MV-4-11 (cell line): ENCODE results near the gene LRP10.
A peak's percentile ranks its signal among the peaks of the same experiment; 100 is the strongest.
"Not testable (repeated sequence)": the region's sequence is repeated elsewhere in the genome, so short reads cannot be mapped to it uniquely, and the experiment has no call there.

ENCODE experiments used
- DNase-seq: peaks from one replicate; lab custom pipeline; 2025; lab: John Stamatoyannopoulos, UW

The LRP10 gene, protein sequence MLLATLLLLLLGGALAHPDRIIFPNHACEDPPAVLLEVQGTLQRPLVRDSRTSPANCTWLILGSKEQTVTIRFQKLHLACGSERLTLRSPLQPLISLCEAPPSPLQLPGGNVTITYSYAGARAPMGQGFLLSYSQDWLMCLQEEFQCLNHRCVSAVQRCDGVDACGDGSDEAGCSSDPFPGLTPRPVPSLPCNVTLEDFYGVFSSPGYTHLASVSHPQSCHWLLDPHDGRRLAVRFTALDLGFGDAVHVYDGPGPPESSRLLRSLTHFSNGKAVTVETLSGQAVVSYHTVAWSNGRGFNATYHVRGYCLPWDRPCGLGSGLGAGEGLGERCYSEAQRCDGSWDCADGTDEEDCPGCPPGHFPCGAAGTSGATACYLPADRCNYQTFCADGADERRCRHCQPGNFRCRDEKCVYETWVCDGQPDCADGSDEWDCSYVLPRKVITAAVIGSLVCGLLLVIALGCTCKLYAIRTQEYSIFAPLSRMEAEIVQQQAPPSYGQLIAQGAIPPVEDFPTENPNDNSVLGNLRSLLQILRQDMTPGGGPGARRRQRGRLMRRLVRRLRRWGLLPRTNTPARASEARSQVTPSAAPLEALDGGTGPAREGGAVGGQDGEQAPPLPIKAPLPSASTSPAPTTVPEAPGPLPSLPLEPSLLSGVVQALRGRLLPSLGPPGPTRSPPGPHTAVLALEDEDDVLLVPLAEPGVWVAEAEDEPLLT

DNA sequence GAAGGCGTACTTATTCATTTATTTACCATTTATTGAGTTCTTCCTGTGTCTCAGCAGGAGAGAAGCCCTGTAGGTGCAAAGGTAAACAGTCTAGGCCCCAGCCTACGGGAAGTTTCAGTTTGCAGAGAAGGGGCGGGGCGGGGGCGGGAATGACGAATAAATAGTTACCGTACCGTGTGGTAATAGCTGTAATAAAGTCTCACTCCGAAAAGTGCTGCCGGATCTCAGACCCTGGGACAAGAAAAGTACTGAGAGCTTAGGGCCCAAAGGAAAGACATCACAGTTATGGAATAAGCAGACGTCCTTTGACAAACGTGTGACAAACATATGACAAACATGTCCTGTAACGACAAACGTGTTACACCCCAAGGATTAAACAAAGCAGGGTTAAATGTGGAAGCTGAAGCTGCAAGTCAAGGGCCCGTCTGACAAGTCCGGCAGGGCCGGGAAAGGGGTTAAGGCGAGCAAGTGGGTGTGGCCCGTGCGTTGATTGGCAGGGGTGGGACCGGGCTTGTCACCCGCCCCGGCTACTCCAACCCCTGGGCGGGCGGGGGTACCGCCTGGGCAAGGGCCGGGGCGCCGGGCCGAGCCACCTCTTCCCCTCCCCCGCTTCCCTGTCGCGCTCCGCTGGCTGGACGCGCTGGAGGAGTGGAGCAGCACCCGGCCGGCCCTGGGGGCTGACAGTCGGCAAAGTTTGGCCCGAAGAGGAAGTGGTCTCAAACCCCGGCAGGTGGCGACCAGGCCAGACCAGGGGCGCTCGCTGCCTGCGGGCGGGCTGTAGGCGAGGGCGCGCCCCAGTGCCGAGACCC is at the start of gene LRP10:
LRP10 (plus strand) TSS at position 517 of the 809 bp plus-strand sequence. CDS start 564 bp downstream, outside the sequence.
- peak; percentile 78 for DNase-seq

DNA sequence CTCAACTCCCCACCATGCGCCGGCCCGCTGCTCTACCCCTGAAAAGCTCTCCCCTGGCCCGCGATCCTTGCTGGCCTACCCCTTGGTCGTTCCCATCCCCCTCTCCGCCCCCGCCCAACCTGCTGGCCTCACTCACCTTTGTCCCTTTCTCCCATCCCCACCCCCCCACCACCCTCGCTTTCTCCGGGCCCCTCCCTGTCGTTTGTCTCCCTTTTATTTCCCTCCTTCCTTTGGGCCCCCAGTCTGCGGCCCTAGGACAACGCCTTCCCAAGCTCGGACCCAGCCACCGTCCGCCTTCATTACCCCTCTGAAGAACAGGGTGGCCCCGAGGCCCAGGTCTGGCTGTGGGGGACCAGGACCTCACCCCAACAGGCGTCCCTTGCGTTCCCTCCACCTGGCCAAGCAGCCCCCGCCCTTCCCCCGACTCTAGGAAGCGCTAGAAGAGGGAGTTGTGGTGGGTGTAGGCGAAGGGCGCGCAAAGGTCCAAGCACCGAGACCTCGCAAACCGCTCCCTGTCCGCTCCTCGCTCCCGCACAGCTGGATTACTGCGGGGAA is 49.4 kb upstream of the LRP10 start:
- DNase-seq, result no peak

DNA sequence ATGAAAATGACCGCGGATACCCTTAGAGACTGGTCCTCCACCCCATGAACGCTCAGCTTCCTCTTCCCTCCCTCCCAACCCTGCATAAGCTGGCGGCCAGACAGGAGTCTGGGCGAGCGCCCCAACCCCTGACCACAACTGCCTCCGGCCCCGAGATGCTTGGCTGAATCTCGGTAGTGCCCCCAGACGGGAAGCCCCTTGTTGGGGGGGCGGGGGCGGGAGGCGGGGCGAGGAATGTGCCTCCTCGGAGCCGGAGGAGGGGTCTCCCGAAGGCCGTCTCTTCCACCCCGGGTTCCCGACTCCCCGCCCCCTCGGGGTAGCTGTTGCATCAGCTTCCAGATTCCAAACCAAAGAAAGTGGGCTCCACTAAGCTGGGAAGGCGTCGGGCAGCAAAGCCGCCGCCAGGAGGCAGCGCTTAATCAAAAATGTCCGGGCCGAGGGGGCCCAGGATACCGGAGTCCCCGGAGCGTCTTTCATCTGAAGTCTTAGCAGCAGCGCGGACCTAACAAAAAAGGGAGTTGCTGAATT is 48.9 kb upstream of the LRP10 start:
- DNase-seq, result peak; percentile 64

DNA sequence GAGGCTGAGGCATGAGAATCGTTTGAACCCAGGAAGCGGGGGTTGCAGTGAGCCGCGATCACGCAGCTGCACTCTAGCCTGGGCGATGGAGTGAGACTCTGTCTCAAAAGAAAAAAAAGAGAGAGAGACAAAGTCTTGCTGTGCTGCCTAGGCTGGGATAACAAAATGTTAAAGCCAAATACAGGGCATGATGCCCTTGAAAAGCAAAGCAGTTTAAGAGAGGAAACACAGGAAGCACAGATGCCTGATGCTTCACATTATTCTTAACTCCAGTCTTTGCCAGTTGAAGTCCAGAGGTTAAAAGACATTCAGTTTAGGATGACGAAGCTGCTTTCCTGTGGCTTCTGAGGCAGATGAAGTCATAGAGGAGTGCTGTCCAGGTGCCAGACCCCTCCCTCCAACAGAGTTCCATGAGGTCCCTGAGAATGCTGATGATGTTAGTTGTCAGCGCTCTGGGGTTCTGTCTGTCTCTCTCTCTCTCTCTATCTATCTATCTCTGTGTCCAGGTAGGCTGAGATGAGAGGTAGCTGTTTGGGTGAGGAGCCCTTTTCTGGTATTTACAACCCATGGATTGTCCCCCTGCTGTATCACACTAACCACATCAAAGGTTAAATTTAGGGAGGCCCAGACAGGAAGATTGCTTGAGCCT is 46.7 kb upstream of the LRP10 start:
- peak; percentile 40 for DNase-seq

DNA sequence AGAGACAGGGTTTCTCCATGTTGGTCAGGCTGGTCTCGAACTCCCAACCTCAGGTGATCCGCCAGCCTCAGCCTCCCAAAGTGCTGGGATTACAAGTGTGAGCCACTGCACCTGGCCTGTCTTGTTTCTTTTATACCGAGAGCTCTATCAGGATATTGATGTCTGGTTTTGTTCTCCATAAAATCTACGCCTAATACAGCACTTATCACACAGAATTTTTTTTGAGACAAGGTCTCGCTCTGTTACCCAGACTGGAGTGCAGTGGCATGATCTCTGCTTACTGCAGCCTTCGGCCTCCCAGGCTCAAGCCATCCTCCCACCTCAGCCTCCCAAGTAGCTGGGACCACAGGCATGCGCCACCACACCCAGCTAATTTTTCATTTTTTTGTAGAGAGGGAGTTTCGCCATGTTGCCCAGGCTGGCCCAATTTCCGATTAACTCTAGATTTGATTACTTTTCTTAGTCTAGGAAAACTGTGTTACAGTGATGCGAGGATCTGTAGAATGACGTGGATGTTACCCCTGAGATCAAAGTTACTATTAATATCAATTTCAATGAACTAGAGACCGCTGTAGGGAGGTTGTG is 42.4 kb upstream of the LRP10 start:
- not testable (repeated sequence) for DNase-seq

DNA sequence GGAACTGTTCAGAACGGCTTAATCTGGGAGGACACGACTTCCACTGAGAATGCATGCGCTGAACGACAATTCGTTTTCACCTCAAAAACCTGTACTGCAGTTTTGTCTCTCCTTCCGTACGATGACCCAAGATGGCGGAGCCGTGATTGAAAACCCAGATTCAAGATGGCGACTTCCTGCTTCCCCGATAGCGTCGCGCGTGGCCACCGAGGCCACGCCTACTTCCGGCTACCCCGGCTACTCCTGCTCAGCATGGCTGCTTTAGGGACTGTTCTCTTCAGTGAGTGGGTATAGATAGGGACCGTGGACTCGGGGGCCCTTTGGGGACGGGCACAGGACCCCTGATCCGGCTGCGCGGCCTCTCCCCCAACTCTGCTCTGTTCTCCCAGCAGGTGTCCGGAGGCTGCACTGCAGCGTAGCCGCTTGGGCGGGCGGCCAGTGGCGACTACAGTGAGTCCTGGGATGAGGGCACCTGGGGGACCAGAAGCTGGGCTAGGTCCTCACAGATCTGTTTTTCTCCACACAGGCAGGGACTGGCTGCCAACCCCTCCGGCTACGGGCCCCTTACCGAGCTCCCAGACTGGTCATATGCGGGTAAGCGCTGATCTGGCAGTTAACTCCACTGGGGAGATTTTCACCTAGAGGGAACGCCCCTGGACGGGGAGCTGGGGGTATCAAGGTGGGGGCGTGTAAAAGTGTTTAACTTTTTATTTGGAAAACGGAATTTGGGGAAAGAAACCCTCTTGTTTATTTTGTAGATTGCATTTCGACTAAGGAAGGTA is 41.7 kb upstream of the LRP10 start, which contains the start of gene MRPL52:
MRPL52 (plus strand) TSS at position 227 of the 782 bp plus-strand sequence; CDS start at position 253, 26 bp downstream.
- DNase-seq, result peak; percentile 92

DNA sequence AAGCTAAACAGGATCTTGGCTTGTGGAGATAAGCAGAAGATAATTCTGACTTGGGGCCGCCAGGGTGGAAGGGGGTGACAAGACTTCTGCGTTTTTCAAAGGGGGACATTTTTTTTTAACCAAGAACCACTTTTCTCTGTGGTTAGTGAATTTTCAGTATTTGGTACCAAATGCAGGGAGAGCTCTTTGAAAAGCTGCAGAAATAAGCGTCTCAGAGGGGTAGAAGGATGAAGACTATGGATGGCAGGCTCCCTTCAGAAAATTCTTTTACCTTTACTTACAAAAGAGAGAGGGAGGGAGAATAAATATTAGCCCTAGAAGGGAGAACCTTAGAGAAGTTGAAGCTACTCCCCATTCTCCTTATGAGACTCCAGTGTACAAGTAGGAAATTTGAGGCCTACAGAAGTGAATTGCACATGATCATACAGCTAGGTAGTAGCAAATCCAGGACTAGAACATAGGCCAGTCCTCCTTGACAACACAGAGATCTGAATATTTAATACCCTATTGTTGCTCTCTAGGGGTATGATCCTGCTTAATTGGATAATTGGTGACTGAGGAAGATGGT is 41.0 kb upstream of the LRP10 start:
- DNase-seq, result no peak

DNA sequence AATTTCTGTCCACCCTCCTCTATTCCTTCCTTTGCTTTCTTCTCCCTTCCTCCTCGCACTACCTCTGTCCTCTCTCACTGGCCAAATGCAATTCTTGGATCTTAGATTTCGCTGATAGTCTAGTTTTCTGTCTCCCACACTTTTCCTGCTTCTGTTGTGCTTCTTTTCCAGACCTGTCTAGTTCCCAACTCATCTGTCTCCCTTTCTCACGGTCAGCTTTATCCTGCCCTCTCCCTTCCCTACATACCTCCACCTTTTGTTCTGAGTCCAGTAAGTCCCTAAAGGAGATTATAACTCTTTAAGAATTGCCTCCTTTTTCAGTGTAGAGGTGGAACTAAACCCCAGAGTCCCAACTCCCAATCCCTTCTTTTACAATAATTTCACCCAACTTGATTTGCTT is 36.0 kb upstream of the LRP10 start:
- no peak for DNase-seq

DNA sequence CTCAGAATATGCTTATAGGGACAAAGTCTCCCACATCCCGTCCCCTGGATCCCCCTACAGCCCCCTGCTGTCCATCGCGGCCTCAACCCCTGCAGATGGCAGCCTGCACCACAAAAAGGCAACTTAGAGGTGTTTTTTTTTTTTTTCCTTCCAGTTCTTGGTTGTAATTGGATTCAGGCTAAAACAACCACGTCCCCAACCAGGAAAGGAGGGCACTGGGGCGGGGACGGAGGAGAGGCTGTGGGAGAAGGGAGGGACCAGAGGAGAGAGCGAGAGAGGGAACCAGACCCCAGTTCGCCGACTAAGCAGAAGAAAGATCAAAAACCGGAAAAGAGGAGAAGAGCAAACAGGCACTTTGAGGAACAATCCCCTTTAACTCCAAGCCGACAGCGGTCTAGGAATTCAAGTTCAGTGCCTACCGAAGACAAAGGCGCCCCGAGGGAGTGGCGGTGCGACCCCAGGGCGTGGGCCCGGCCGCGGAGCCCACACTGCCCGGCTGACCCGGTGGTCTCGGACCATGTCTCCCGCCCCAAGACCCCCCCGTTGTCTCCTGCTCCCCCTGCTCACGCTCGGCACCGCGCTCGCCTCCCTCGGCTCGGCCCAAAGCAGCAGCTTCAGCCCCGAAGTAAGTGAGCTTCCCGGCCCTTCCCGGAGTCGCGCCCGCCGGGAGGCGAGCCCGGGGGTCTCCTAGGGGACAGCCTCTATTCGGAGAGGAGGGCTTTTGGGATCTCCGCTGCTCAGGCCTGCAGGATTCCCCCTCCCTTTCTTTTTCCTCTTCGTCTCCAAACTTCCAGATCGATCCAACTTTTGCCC is 35.0 kb upstream of the LRP10 start, which contains the start of gene MMP14:
MMP14 (plus strand) TSS at position 285 of the 813 bp plus-strand sequence; CDS start at position 518, 233 bp downstream.
- DNase-seq, result peak; percentile 74

DNA sequence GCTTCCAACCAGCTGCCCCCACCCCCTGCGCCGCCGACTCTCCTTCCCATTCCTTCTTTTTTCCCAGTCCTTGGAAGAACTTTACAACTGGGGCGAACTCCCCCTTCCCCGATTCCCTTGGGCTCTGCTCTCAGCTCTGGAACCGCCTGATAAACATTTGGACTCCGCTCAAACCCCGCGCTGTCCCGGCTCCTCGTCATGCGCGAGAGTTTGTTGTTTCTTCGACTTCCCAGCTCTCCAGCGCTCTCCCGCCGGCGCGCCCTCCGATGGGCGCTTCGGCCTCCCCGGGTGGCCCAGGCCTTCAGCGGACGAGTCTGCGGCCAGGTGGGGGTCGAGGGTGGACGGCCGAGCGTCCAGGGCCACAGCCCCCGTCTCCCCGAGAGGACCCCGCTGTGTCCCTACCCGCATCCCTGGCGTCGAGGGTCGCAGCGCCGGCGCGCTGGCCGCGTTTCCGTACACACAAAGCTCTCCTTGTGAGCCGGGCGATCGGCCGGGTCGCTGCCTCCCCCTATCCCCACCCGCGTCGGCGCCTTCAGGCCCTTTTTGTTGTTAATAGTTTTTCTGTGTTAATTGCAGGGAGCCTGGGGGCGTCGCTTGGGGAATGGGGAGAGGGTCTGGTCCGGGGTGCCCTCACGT is 34.3 kb upstream of the LRP10 start:
- DNase-seq, result peak; percentile 15

DNA sequence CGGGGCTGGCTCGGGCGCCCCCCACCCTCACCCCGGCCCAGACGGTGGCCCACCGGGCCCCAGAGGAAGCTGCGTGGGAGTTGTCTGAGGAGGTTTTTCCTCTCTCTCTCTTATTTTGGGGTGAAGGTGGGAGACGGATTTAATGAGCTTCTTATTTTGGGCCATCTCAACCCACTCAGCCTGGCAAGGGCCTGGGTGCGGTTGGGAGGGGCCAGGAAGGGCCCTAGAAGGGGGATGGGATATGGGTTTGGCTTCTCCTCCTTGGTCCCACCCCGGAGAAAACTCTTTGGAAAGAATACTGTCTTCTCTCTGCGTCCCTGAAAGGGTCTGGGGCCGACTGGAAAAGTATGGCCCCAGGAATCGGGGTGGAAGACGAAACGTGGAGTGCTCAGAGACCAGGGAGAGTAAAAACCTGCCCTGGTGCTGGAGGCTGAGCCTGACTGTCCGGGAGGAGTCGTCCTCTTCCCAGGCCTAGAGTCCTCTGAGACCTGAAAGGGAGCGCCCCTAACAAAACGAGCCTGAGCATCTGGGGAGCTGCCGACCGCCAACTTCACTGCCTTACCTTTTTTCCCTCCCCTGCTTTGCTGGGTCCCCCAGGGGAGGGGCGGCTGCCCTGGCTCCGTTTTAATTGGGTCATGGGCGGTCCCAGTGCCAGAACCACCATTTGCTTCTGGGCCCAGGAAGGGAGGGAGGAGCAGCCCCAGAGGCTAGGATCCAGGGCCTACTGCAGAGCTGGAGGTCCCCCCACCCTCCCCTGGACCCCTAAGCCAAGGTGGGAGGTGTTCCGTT is 33.6 kb upstream of the LRP10 start:
- peak; percentile 36 for DNase-seq

DNA sequence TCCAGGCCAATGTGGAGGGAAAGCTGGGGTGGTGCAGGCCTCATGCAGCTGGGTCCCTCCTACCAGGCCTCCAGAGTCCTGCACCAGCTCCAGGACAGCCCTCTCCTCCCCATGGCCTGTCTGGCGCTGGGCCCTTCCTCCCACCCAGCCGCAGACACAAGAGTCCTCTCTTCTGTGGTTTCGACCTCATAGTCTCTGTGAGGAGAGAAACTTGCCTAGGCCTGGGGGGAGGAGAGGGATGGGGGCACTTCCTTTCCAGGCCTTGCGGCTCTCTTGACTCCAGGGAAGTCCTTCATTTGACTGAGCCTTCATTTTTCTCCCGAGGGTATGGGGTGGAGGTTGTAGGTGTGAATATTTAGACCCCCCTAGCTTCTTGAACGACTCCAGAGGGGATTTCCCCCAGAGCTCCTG is 32.9 kb upstream of the LRP10 start:
- DNase-seq, result peak; percentile 84

DNA sequence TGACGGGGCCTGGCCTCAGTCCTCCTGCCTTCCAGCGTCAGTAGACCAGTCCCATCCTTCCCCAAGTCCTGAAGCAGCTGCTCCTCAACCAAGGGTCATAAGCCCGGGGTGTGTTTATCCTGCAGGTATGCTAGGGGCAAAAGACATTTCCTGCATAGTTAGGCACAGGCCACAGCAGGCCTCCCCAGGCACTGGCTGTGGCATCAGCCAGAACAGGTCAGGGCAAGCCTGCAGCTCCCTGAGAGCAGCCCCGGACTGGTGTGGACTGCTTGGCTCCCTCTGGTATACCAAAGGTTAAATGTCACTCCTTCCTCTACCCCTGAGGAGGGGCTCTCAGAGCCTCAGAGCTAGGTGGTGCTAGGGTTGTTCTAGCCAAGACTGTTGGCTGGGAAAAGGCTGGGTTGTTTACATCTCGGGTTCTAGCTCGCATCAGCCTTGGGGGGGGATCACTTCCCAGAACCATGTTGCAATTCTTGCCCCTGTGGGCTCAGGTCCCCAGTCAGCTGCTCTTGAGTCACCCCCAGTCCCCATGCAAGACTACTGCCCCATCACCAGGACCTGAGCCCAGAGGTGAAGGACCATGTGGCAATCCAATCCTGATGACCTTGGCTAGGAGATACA is 32.3 kb upstream of the LRP10 start:
- DNase-seq, result peak; percentile 19

DNA sequence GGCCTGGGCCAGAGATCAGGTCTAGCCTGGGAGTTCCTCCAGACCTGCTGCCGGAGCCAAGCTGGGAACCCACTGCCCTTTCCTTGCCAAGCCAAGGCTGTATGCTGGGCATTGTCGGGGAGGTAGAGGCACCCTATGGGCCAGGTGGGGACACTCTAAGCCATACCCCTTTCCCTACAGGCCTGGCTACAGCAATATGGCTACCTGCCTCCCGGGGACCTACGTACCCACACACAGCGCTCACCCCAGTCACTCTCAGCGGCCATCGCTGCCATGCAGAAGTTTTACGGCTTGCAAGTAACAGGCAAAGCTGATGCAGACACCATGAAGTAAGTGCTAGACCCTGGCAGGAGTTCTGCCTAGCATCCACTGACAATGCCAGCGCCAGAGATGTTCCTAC is 30.2 kb upstream of the LRP10 start:
- DNase-seq, result no peak

DNA sequence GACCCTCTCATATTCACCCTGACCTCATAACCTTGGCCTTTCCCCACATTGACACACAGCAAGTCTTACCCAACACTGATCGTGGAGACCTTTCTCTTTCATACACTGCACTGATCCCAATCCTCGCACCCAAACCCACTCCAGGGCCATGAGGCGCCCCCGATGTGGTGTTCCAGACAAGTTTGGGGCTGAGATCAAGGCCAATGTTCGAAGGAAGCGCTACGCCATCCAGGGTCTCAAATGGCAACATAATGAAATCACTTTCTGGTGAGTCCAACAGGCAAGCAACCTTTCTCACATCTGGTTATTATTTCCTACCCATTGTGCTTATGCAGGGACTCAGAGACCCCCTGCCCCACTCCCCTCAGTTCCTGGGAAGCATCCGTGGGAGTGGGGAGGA is 29.8 kb upstream of the LRP10 start:
- no peak for DNase-seq

DNA sequence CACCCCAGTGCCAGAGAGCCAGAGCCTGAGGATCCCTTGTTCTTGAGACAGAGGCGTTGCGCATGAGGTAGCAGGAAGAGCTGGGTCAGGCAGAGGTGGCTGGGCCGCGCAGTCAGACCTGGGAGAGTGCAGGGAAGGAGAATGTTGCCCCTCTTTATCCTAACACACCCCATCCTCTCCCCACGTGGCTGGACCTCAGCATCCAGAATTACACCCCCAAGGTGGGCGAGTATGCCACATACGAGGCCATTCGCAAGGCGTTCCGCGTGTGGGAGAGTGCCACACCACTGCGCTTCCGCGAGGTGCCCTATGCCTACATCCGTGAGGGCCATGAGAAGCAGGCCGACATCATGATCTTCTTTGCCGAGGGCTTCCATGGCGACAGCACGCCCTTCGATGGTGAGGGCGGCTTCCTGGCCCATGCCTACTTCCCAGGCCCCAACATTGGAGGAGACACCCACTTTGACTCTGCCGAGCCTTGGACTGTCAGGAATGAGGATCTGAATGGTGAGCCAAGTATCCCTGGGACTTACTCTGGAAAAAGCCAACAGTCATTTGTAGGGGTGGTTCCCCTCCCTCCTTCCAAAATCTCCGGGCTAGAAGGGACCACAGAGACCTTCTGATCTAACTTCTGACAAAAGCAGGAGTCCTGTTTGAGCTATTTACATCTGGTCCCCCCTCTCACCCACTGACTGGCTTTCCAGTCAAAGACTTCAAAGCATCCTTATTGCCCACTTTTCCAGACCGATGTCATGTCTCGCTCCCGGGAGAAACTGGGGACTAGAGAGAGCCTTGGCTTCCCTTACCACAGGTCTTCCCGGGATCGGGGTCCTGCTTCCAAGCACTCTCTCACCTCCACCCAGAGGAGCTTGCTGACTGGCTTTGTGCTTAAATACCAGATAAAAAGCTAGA is 29.1 kb upstream of the LRP10 start:
- DNase-seq, result no peak
